GM12892 (cell line): ENCODE results near the gene ACVR1.

Experiments used
- POLR2A ChIP-seq: IDR thresholded peaks from 2 replicates; pipeline ENCODE4 v1.6.1; 2011; ENCODE audit warnings: low read depth, low read length, control low read depth
- POLR2AphosphoS5 ChIP-seq: IDR thresholded peaks from 2 replicates; pipeline ENCODE4 v1.6.1; 2011; ENCODE audit warnings: low read depth, low read length, control low read depth
- TAF1 ChIP-seq: IDR thresholded peaks from 2 replicates; pipeline ENCODE4 v1.6.1; 2011; ENCODE audit warnings: low read depth, mild to moderate bottlenecking, control low read depth, low read length, borderline replicate concordance

DNA sequence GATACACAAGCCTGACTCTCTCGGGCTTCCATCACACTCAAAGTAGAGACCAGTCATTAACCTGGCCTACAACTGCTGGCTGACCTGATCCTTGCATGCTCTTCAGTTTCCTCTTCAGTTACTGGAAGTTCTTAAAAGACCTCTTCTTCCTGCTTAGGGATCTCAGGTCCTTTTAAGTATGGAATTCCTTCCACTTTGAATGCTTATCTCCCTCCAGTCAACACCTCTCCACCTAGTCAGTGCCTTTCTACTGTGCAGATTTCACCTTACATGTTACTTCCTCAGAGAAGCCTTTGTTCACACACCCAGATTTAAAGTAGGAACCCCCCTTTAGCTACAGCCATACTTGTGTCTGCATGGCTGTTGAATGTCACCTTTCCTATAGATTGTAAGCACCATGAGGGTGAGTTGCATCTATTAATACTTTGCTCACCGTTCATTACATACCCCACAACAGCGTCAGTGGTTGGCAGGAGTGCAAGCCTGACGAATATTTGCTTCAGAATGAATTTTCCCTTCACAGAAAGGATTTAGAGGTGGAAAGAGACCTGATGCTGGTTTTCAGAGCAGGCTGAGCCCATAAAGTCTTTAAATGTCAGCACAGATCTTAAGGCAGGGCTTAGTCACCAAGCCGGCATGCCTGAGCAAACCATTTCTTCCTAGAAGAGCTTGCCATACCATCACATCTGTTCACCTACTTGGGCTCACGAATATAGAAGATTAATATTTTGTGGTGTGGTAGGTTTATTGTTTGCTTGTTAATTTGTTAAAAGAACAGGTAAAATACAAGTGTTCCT, 90.1 kb downstream of the ACVR1 start:
- no peak for TF ChIP-seq POLR2A
- no peak for TF ChIP-seq TAF1
- TF ChIP-seq POLR2AphosphoS5: no peak
